HG02973 (cell line): Measurements from ENCODE around the gene PRPF19.

ENCODE experiments used
- ATAC-seq: cut with Tn5 transposase; IDR thresholded peaks from one replicate; pipeline ENCODE4 v1.9.1; 2021; ENCODE audit warnings: moderate library complexity; ENCODE audit not compliant: unreplicated experiment

Gene PRPF19

DNA sequence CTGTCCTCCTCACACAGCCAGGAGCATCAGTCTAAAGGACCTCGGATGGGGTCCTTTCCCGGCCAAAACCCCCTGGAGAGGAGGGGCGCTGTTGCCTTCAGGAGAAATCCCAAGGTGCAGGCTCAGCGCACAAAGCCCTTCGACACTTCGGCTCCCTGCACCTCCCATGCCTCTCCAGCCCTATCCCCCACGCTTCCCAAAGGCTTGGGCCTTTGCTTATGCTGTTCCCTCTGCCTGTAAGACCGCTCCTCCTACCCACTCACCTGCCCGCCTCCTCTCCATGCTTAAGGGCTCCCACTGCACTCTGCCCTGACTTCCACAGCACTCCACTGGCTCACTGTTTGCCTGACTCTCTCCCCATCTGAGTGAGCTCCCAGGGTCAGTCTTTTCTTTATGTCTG is 32.1 kb upstream of the PRPF19 start:
- no peak for ATAC-seq

DNA sequence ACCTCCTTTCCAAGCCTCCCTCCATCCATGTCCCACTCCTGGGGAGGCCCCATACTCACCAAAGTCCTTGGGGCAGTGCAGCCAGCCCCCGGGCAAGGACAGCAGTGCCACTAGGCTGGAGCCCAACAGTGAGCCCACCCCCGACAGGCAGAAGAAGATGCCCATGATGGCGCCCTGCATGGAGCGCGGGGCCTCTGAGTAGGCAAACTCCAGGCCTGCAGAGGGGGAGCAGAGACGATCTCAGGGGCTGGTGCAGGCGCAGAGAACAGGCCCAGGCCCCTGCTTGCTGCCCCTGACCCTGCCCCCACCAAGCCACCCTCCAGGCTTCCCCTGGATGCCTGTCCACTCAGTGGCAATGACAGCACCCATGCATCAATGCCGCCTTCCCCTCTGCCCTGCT is 31.4 kb upstream of the PRPF19 start:
- ATAC-seq: no peak

GRCh38 chr11:60937144-60937527 is 30.8 kb upstream of the PRPF19 start:
- ATAC-seq: no peak

DNA sequence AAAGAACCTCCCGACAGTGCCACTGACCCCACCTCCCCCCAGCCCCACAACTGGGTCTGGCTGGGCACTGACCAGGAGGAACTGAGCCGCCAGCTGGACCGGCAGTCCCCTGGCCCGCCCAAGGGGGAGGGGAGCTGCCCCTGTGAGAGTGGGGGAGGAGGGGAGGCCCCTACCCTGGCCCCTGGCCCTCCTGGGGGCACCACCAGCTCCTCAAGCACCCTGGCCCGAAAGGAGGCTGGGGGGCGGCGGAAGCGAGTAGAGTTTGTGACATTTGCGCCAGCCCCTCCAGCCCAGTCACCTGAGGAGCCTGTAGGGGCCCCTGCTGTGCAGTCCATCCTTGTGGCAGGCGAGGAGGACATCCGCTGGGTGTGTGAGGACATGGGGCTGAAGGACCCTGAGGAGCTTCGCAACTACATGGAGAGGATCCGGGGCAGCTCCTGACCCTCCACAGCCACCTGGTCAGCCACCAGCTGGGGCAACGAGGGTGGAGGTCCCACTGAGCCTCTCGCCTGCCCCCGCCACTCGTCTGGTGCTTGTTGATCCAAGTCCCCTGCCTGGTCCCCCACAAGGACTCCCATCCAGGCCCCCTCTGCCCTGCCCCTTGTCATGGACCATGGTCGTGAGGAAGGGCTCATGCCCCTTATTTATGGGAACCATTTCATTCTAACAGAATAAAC is 30.2 kb upstream of the PRPF19 start:
- ATAC-seq: no peak

GRCh38 chr11:60935676-60936442 is 29.5 kb upstream of the PRPF19 start:
- no peak for ATAC-seq

GRCh38 chr11:60934790-60935605 is 28.6 kb upstream of the PRPF19 start:
- ATAC-seq: no peak

DNA sequence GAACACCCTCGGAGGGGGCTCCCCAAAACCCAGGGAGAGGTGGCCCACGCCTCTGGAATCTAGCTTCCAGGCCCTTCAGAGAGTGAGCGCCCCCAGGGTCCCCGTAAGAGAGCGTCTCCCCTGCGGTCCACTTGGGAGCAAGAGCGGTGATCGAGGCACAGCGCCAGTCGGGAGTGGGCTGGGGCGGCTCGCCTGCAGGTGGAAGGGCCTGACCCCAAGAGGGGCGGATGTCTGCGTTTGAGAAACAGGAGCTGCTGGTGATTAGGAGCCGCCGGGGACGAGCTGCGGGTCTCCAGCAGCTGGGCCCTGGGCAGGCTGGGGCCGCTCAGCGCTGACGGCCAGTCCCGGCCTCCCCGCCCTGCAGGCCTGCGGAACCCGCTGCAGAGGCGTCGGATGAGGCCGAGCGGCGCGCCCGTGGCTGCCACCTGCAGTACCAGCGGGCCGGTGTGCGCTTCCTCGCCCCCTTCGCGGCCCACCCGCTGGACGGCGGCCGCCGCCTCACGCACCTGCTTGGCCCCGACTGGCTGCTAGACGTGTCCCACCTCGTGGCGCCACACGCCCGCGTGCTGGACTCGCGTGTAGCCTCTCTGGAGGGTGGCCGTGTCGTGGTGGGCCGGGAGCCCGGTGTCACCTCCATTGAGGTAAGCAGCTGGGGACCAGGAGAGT is 27.9 kb upstream of the PRPF19 start:
- no peak for ATAC-seq

DNA sequence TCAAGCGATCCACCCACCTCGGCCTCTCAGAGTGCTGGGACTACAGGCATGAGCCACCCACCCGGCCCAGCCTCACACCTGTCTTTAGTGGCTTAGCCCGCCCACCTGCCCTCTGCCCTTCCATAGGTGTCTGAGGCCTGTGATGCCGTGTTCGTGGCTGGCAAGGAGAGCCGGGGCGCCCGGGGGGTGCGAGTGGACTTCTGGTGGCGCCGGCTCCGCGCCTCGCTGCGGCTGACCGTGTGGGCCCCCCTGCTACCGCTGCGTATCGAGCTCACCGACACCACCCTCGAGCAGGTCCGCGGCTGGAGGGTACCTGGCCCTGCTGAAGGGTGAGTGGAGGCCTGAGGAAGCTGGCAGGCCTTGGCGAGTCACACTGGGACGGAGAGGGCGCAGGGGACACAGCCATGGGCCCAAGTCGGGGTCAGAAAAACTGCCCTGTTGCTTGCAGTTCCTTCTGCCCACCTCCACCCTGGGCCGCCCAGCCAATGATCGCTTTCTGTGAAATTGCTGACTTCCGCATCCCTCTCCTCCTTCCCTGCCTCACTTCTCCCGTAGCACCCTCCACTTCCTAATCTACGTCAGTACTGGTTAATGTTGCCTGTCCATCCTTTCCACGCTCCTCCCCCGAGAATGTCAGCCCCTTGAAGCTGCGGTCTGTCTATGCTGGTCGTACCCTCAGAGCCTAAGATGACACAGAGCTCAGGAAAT is 27.2 kb upstream of the PRPF19 start:
- no peak for ATAC-seq

DNA sequence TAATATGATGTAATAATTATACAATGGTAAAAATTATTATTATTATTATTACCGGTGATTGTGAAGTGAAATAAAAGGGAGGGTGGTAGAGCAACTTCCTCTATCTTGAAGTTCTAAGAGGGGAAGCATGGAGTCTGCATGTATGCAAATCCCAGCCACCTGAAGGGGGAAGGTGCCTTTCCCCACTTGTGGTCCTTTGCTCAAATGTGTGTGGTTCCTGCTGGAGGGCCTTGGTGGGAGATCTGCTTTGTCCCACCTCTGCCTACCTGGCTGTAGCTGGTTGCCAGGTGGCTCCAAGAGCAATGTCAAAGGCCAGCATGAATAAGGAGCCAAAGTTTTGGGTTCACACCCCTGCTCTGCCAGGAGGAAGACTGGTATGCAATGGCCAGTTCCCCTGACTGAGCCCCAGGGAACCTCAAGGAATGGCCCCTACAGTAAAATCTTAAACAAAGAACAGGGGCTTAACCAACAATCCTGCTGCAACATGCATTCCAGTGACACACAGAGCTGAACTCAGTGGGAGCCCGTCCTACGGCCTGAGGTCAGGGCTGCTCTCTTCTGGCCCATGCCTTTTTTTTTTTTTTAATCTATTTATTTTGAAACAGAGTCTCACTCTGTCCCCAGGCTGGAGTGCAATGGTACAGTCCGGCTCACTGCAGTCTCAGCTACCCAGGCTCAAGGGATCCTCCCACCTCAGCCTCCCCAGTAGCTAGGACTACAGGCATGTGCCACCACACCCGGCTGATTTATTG is 26.4 kb upstream of the PRPF19 start:
- no peak for ATAC-seq

DNA sequence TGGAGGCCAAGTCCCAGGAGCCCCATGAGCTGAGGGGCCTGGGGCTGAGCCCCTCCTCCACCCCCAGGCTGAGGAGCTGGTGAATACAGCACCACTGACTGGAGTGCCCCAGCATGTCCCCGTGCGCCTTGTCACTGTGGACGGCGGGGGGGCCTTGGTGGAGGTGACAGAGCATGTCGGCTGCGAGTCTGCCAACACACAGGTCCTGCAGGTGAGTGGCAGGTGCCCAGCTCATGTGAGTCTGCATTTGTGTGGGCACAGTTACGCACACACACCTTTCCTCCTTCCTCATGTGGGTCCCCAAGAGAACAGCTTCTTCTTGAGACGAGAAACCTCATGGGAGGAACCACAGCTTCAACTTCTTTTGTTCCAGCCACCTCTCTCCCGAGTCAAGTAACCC is 25.5 kb upstream of the PRPF19 start:
- no peak for ATAC-seq

DNA sequence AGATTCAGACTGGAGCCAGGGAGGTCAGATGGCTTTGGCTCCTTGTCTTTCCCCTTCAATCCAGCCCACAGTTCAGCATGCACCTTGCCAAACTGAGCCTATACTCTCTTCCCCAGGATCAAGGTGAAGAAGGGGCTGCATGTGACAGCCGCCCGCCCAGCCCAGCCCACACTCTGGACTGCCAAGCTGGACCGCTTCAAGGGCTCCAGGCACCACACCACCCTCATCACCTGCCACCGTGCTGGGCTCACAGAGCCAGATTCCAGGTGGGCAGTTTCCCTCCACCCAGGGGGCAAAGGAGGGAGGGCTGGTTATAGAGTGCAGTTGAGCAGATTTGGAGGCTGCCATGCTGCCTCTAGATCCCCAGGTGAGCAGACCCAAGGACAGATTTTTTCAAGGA is 24.0 kb upstream of the PRPF19 start:
- no peak for ATAC-seq

- no peak for ATAC-seq
Observed at GRCh38 chr11:60929764-60930163, 23.4 kb upstream of the PRPF19 start.

DNA sequence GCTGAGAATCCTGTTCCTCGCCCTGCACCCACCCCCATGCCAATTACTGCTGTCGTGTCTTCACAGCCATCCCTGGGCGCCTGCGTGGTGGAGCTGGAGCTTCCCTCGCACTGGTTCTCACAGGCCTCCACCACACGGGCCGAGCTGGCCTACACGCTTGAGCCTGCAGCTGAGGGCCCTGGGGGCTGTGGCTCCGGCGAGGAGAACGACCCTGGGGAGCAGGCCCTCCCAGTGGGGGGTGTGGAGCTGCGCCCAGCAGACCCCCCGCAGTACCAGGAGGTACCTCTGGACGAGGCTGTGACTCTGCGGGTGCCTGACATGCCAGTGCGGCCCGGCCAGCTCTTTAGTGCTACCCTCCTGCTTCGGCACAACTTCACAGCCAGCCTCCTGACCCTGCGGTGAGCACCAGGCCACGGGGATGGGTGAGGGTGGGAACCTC is 22.2 kb upstream of the PRPF19 start:
- ATAC-seq: no peak

- ATAC-seq: no peak
Observed at GRCh38 chr11:60927600-60927999, 21.2 kb upstream of the PRPF19 start.

- no peak for ATAC-seq
Observed at GRCh38 chr11:60927061-60927592, 20.7 kb upstream of the PRPF19 start.

DNA sequence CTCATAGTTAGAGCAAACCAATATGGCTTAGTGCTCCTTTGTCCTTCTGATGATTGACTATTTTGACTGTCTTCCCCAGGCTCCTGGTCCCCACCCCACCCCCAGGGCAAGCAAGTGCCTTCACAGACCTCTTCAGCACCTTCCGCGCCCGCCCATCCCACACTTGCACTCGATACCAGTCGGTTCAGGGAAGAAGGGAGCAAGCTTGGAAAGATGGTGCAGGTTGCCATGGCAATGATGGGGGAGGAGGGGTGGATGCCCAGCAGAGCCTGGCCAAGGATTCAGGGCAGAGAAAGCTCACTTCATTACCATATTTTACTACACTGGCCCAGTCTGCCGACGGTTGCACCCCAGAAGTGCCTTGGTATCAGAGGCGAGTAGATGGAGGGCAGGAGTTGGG is 20.1 kb upstream of the PRPF19 start:
- no peak for ATAC-seq

DNA sequence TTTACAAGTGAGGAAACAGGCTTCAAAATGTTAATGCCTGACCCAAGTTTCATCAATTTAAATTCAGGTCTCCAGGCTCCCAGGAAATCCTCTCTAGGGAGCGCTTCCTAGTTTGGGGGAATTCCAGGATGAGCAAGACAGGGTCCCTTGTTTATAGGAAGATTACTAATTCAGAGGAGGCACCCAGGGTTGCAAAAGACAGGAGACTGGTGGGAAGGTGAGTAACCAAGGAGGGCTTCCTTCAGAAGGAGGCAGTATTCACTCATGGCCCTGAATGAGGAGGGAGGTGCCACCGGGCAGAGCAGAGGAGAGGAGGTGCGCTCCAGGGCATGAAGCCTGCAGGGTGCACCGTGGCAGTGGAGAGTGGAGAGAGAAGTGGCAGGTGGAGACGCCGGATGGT is 19.5 kb upstream of the PRPF19 start:
- no peak for ATAC-seq

DNA sequence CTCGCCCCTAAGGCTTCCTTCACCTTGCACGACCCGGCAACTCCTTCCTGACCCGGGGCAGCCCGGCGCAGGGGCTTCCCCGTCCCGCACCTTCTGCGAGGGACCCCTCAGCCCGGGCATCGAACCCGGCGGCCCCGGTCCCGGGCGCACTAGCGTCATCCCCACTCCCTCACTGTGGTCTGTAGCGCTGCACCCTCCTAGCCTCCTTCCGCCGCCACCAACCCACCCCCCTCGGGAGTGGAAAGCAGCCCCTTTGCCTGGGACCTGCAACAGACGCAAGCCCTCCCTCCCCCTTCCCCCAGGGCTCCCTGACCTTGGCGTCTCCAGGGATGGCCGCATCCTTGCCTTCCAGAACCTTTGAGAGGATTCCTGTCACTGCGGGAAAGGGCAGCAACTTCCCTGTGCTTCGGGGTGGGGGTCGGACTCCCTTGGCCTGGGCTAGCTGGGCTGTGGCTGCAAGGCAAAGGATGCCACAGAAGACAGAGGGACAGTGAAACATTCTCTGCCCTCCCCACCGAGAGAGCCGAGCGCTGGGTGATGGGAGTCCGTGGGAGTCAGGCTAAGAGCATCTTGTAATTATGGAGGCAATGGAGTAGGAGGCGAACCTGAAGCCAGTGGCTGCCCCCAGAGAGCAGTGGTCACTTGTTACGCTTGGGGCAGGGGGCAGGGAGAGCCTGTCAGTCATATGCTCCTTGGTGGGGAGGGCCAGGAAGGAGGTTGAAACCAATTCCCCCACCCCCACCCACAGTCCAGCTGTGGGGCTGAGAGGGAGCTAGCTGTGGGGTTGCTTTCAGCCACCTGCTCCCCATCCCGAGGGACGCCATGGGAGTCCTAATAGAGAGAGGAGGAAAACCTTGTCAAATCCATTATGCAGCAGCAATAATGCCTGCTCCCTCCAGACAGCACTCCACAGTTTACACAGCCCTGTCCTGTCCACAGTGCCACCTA is 18.8 kb upstream of the PRPF19 start:
- no peak for ATAC-seq
